Brain microvascular endothelial cell (primary cell): ENCODE results near the gene NFIB.

Experiments
- DNase-seq: peaks from one replicate; pipeline ENCODE4 v3.0.0-alpha.2; 2020
- H3K27ac ChIP-seq: fragments of 250-450 bp; sonication (Bioruptor Pico); 2 replicates; pipeline ENCODE4 v1.5.1; 2020; ENCODE audit warnings: mild to moderate bottlenecking, moderate library complexity
- H3K27me3 ChIP-seq: fragments of 250-450 bp; sonication (Bioruptor Pico); replicated peaks from 2 replicates; pipeline ENCODE4 v1.5.1; 2020; ENCODE audit warnings: mild to moderate bottlenecking
- H3K36me3 ChIP-seq: fragments of 250-450 bp; sonication (Bioruptor Pico); replicated peaks from 2 replicates; pipeline ENCODE4 v1.5.1; 2020; ENCODE audit warnings: mild to moderate bottlenecking
- H3K4me3 ChIP-seq: 2 replicates; pipeline ENCODE4 v1.5.1; 2011; ENCODE audit warnings: low read depth, mild to moderate bottlenecking, control low read depth, low read length, moderate library complexity
- CTCF ChIP-seq: IDR thresholded peaks from 2 replicates; pipeline ENCODE4 v1.5.1; 2011; ENCODE audit warnings: low read depth, mild to moderate bottlenecking, moderate library complexity, low read length, control low read depth, inconsistent platforms; ENCODE audit errors: missing control alignments
- in situ Hi-C: cut with HindIII; loops from 2 replicates; pipeline ENCODE4 v1.10.0; 2017; ENCODE audit warnings: low sequenced_read_pairs, low pct_ligation_motif_present

Gene NFIB

DNA sequence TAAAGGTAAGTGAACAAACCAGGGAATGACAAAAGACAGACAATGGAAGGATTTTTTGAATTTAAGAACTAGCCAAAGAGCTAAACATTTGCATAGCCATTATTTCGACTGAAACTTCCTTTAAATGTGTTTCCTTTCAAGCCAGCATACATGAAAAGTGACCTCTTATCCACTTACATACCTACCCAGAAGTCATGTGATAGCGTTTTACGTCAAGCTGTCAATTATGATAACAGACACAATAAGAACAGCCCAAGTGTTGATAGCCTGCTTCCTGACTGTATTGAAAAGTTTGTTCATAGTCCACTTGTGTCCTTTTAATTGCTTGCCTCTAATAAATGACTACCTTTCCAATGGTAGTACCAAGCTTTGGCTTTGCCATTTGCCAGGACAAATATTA is 206.0 kb downstream of the NFIB start:
- H3K36me3 ChIP-seq, result peaks cover 3% of the 10 kb centered on the region
- no peak for DNase-seq
- no peak overlapping the region for H3K27ac ChIP-seq
- H3K27me3 ChIP-seq, result no peaks in the 10 kb centered on the region
- no peak overlapping the region for H3K4me3 ChIP-seq
- in situ Hi-C loops, result no loop called here
- TF ChIP-seq CTCF, result no peak

GRCh38 chr9:14107495-14107894 is 206.4 kb downstream of the NFIB start:
- H3K36me3 ChIP-seq, result no peaks in the 10 kb centered on the region
- no peaks in the 10 kb centered on the region for H3K27me3 ChIP-seq
- no peak for TF ChIP-seq CTCF
- H3K27ac ChIP-seq, result no peak overlapping the region
- in situ Hi-C loops, result no loop called here
- H3K4me3 ChIP-seq, result no peak overlapping the region
- no peak for DNase-seq

GRCh38 chr9:14106699-14107098 is 207.2 kb downstream of the NFIB start:
- Histone ChIP-seq H3K27me3 (no peaks in the 10 kb centered on the region), H3K4me3 (no peak overlapping the region), H3K27ac (no peak overlapping the region), H3K36me3 (no peaks in the 10 kb centered on the region)
- in situ Hi-C loops, result no loop called here
- DNase-seq, result no peak
- TF ChIP-seq CTCF, result no peak

DNA sequence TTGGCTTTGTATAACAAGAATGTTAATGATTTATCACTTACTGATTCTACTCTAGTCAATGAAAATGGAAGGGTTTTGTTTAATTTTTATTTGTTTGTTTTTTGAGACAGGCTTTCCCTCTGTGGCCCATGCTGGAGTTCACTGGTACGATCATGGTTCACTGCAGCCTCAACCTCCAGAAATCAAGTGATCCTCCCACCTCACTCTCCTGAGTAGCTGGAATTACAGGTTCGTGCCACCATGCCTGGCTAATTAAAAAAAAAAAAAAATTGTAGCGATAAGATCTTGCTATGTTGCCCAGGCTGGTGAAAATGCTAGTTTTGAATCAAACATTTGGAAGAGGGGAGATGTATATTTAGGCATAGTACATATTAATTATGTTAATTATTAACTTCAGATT is 209.4 kb downstream of the NFIB start:
- in situ Hi-C loops, result no loop called here
- Histone ChIP-seq H3K36me3 (no peaks in the 10 kb centered on the region), H3K27ac (no peak overlapping the region), H3K4me3 (no peak overlapping the region), H3K27me3 (no peaks in the 10 kb centered on the region)
- no peak for DNase-seq
- no peak for TF ChIP-seq CTCF

DNA sequence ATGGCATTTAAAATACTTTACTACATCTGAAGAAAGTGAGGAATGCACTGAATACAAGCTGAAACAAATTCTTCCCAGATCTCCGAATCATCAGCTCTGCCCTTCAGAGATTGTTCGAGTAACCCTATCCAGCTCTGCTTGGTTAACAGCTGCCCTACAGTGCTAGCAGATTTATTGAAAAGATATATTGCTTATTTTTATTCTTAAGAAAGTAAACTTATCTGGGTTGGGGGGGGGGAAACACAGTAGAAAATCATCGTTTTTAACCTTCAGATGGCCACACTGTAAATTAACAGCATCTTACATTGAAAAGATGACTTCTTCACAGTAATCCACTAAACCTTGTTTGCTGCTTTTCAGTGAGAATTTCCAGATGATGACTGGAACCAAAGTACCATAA is 210.8 kb downstream of the NFIB start:
- no peak for TF ChIP-seq CTCF
- Histone ChIP-seq H3K27ac (no peak overlapping the region), H3K4me3 (no peak overlapping the region), H3K27me3 (no peaks in the 10 kb centered on the region), H3K36me3 (no peaks in the 10 kb centered on the region)
- in situ Hi-C loops, result no loop called here
- no peak for DNase-seq

DNA sequence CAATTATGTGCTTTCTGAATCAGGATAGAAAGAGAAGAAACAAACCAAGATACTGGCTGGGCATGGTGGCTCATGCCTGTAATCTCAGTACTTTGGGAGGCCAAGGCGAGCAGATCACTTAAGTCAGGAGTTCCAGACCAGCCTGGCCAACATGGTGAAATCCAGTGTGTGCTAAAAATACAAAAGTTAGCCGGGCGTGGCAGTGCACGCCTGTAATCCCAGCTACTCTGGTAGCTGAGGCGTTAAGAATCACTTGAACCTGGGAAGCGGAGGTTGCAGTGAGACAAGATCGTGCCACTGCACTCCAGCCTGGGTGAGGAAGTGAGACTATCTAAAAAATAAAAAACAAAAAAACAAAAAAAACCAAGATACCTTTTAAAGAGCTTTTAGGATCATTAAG is 214.2 kb downstream of the NFIB start:
- no peak for DNase-seq

More for the DNA sequence above, 214.2 kb downstream of the NFIB start:
- H3K27me3 ChIP-seq, result no peaks in the 10 kb centered on the region
- in situ Hi-C loops, result loop anchor here (25.0 kb wide), 1 partner anchor 88 kb away; no protein-coding TSS in a partner anchor
- no peak overlapping the region for H3K27ac ChIP-seq
- TF ChIP-seq CTCF, result no peak
- no peaks in the 10 kb centered on the region for H3K36me3 ChIP-seq
- no peak overlapping the region for H3K4me3 ChIP-seq
